ENCODE measurements around the gene TGFBRAP1. TPM values are rescaled to one million over a fixed set of nuclear protein-coding genes. Genes with fewer than 3 reads are reported as not detected.

Gene TGFBRAP1
- total RNA-seq, 1 experiment from 2014 or later, result 24.8 TPM

DNA sequence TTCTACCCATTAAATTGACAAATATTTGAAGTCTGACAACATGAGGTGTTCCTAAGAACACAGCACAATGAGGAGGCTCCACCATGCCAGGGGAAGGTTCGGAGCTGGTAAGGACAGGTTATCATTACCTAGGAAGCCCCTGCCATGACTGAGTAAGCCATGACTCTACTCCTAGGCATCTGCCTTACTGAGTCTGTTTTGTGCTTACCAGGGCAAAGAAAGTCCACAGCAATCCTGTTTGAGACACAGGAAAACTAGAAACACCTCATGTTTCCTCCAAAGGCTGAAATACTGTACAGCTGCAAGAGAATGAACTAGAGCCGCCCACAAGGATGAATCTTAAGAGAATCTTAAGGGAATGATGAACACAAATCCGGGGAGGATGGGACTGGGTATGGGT is 11.6 kb downstream of the TGFBRAP1 start:
- intact Hi-C loops (cut with micrococcal nuclease; ENCODE audit: unreplicated experiment), result no loop called here
- CTCF ChIA-PET, result no interaction called here
- H3K9me3 ChIP-seq (ENCODE audit: low read depth, low read length, poor library complexity, severe bottlenecking), result no peaks in the 10 kb centered on the region
- TF ChIP-seq, protein P1, sequence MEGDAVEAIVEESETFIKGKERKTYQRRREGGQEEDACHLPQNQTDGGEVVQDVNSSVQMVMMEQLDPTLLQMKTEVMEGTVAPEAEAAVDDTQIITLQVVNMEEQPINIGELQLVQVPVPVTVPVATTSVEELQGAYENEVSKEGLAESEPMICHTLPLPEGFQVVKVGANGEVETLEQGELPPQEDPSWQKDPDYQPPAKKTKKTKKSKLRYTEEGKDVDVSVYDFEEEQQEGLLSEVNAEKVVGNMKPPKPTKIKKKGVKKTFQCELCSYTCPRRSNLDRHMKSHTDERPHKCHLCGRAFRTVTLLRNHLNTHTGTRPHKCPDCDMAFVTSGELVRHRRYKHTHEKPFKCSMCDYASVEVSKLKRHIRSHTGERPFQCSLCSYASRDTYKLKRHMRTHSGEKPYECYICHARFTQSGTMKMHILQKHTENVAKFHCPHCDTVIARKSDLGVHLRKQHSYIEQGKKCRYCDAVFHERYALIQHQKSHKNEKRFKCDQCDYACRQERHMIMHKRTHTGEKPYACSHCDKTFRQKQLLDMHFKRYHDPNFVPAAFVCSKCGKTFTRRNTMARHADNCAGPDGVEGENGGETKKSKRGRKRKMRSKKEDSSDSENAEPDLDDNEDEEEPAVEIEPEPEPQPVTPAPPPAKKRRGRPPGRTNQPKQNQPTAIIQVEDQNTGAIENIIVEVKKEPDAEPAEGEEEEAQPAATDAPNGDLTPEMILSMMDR (conservative IDR thresholded peaks at IDR 0.05; ENCODE audit: low read depth, low read length), result no peak
- peaks cover 5% of the 10 kb centered on the region for H3K4me1 ChIP-seq (ENCODE audit: insufficient read depth, low read length, poor library complexity, severe bottlenecking)
- no TSS peak for BruUV-seq (replicated peaks)
- DNase-seq (ENCODE audit: low spot score), result no peak
- POLR2A ChIA-PET (ENCODE audit: low non-redundant PET), result no interaction called here
- H3K4me3 ChIP-seq (ENCODE audit: low read depth, low read length, poor library complexity, severe bottlenecking), result no peak overlapping the region
- H3K27me3 ChIP-seq (replicated peaks; ENCODE audit: insufficient read depth, low read depth, low read length, poor library complexity), result no peaks in the 10 kb centered on the region
- H3K36me3 ChIP-seq (ENCODE audit: insufficient read depth, low read length, poor library complexity, severe bottlenecking), result no peaks in the 10 kb centered on the region
- H3K27ac ChIP-seq (ENCODE audit: low read depth, low read length, poor library complexity, severe bottlenecking), result no peak overlapping the region

DNA sequence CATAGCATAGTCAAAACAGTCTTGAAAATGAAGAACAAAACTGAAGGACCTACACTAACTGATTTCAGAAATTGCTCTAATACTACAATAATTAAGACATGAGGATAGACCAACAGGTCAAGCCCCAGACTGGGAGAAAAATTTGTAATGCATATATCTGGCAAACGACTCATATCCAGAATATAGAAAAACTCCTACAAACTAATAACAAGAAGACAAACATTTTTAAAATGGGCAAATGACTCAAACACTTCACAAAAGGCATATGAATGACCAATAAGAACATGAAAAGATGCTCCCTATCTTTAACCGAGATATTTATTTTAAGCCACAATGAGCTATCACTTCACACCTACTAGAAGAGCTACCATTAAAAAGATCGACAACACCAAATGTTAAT is 14.2 kb downstream of the TGFBRAP1 start:
- H3K4me3 ChIP-seq (ENCODE audit: low read depth, low read length, poor library complexity, severe bottlenecking), result no peak overlapping the region
- ChIA-PET POLR2A (ENCODE audit: low non-redundant PET) (interaction anchor here (0.5 kb wide), 1 partner anchor 90 kb away, joined by 12 read pairs; no protein-coding TSS in a partner anchor), CTCF (no interaction called here)
- H3K4me1 ChIP-seq (ENCODE audit: insufficient read depth, low read length, poor library complexity, severe bottlenecking), result no peaks in the 10 kb centered on the region
- intact Hi-C loops (cut with micrococcal nuclease; ENCODE audit: unreplicated experiment), result no loop called here
- H3K36me3 ChIP-seq (ENCODE audit: insufficient read depth, low read length, poor library complexity, severe bottlenecking), result no peaks in the 10 kb centered on the region
- BruUV-seq (replicated peaks), result no TSS peak
- no peaks in the 10 kb centered on the region for H3K9me3 ChIP-seq (ENCODE audit: low read depth, low read length, poor library complexity, severe bottlenecking)
- no peak for TF ChIP-seq EZH2 (IDR thresholded peaks at IDR 0.05; ENCODE audit: borderline replicate concordance, low read depth, low read length, poor library complexity, severe bottlenecking)
- TF ChIP-seq, protein P1 (conservative IDR thresholded peaks at IDR 0.05; ENCODE audit: low read depth, low read length), result no peak
- H3K27me3 ChIP-seq (replicated peaks; ENCODE audit: insufficient read depth, low read depth, low read length, poor library complexity), result no peaks in the 10 kb centered on the region
- no peak overlapping the region for H3K27ac ChIP-seq (ENCODE audit: low read depth, low read length, poor library complexity, severe bottlenecking)
- no peak for DNase-seq (ENCODE audit: low spot score)

DNA sequence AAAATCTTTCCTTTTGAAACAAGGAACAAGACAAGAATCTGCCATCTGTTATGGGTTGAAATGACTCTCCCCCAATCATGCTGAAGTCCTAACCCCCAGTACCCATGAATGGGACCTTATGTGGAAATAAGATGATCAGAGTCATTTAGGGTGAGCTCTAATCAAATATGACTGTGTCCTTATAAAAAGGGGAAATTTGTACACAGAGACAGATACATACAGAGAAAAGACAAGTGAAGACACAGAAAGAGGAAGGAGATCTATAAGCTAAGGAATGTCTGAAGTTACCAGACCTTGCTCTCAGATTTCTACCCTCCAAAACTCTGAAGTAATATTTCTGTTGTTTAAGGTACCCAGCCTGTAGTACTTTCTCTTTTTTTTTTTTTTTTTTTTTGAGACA is 15.7 kb downstream of the TGFBRAP1 start:
- Histone ChIP-seq H3K9me3 (ENCODE audit: low read depth, low read length, poor library complexity, severe bottlenecking) (no peaks in the 10 kb centered on the region), H3K27me3 (replicated peaks; ENCODE audit: insufficient read depth, low read depth, low read length, poor library complexity) (no peaks in the 10 kb centered on the region), H3K4me3 (ENCODE audit: low read depth, low read length, poor library complexity, severe bottlenecking) (no peak overlapping the region), H3K27ac (ENCODE audit: low read depth, low read length, poor library complexity, severe bottlenecking) (no peak overlapping the region), H3K36me3 (ENCODE audit: insufficient read depth, low read length, poor library complexity, severe bottlenecking) (no peaks in the 10 kb centered on the region), H3K4me1 (ENCODE audit: insufficient read depth, low read length, poor library complexity, severe bottlenecking) (no peaks in the 10 kb centered on the region)
- no peak for DNase-seq (ENCODE audit: low spot score)
- no peak for TF ChIP-seq EZH2 (IDR thresholded peaks at IDR 0.05; ENCODE audit: borderline replicate concordance, low read depth, low read length, poor library complexity, severe bottlenecking)
- TF ChIP-seq, protein P1 (conservative IDR thresholded peaks at IDR 0.05; ENCODE audit: low read depth, low read length), result no peak
- ChIA-PET CTCF (no interaction called here), POLR2A (ENCODE audit: low non-redundant PET) (no interaction called here)
- BruUV-seq (replicated peaks), result no TSS peak
- intact Hi-C loops (cut with micrococcal nuclease; ENCODE audit: unreplicated experiment), result no loop called here
